GM18867 (cell line): ENCODE results near the gene ADK.
"Not testable (repeated sequence)": the region's sequence is repeated elsewhere in the genome, so short reads cannot be mapped to it uniquely, and the experiment has no call there.

Source experiments
- ATAC-seq: cut with Tn5 transposase; IDR thresholded peaks from one replicate; pipeline ENCODE4 v1.9.1; 2021; ENCODE audit warnings: mild to moderate bottlenecking, moderate library complexity; ENCODE audit not compliant: unreplicated experiment

ADK gene

GRCh38 chr10:74525885-74526284 is 374.9 kb downstream of the ADK start:
- ATAC-seq = no peak

- not testable (repeated sequence) for ATAC-seq
Observed at GRCh38 chr10:74527611-74528010, 376.6 kb downstream of the ADK start.

GRCh38 chr10:74529205-74529604 is 378.2 kb downstream of the ADK start:
- no peak for ATAC-seq

GRCh38 chr10:74530981-74531380 is 380.0 kb downstream of the ADK start:
- no peak for ATAC-seq

- ATAC-seq = no peak
Observed at GRCh38 chr10:74539317-74539716, 388.3 kb downstream of the ADK start.

GRCh38 chr10:74541375-74541774 is 390.4 kb downstream of the ADK start:
- no peak for ATAC-seq

GRCh38 chr10:74542077-74542476 is 391.1 kb downstream of the ADK start:
- no peak for ATAC-seq

- ATAC-seq = no peak
Observed at GRCh38 chr10:74543276-74543675, 392.3 kb downstream of the ADK start.

GRCh38 chr10:74544106-74544505 is 393.1 kb downstream of the ADK start:
- ATAC-seq = no peak

- ATAC-seq = no peak
Observed at GRCh38 chr10:74548676-74549075, 397.7 kb downstream of the ADK start.

- no peak for ATAC-seq
Observed at GRCh38 chr10:74556072-74556705, 405.2 kb downstream of the ADK start.

- ATAC-seq = no peak
Observed at GRCh38 chr10:74557098-74557497, 406.1 kb downstream of the ADK start.

GRCh38 chr10:74558403-74558802 is 407.4 kb downstream of the ADK start:
- ATAC-seq = no peak

GRCh38 chr10:74558897-74559296 is 407.9 kb downstream of the ADK start:
- ATAC-seq = no peak

- ATAC-seq = not testable (repeated sequence)
Observed at GRCh38 chr10:74568896-74569295, 417.9 kb downstream of the ADK start.

- ATAC-seq = not testable (repeated sequence)
Observed at GRCh38 chr10:74573497-74573896, 422.5 kb downstream of the ADK start.

- ATAC-seq = no peak
Observed at GRCh38 chr10:74575191-74575720, 424.2 kb downstream of the ADK start.

- ATAC-seq = no peak
Observed at GRCh38 chr10:74575912-74576311, 424.9 kb downstream of the ADK start.

- ATAC-seq = no peak
Observed at GRCh38 chr10:74576586-74576985, 425.6 kb downstream of the ADK start.

GRCh38 chr10:74580438-74580837 is 429.4 kb downstream of the ADK start:
- ATAC-seq = not testable (repeated sequence)

GRCh38 chr10:74582566-74582965 is 431.5 kb downstream of the ADK start:
- ATAC-seq = no peak

- peak; percentile 76 for ATAC-seq
Observed at GRCh38 chr10:74585231-74586087, 434.4 kb downstream of the ADK start.
